T-helper 1 cell (primary cell): Measurements from ENCODE around the gene CERS4.
A peak's percentile ranks its signal among the peaks of the same experiment; 100 is the strongest.
"Not testable (repeated sequence)": the region's sequence is repeated elsewhere in the genome, so short reads cannot be mapped to it uniquely, and the experiment has no call there.

Experiments
- DNase-seq, 5 donors: peaks; one replicate each; pipeline ENCODE4 v3.0.0-alpha.2; 2012 to 2020

Gene CERS4

DNA sequence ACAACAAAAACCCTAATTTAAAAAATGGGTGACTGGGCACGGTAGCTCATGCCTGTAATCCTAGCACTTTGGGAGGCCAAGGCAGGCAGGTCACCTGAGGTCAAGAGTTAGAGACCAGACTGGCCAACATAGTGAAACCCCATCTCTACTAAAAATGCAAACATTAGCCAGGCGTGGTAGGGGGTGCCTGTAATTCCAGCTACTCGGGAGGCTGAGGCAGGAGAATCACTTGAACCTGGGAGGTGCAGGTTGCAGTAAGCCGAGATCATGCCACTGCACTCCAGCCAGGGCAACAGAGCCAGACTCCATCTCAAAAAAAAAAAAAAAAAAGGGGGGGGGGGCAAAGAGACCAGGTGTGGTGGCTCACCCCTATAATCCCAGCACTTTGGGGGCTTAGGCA lies 55.1 kb downstream of the CERS4 start:
- not testable (repeated sequence) for DNase-seq

DNA sequence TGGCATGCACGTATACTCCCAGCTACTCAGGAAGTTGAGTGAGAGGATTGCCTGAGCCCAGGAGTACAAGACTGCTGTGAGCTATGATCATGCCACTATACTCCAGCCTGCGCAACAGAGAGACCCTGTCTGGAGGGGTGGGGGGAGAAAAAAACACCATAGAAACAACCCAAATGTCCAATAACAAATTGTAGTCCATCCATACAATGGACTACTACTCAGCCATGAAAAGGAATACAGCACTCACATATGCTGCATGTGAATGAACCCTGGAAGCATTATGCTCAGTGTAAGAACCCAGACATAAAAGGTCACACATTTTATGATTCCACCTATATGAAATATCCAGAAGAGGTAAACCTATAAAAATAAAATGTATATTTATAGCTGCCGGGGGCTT lies 56.7 kb downstream of the CERS4 start:
- DNase-seq = no peak

DNA sequence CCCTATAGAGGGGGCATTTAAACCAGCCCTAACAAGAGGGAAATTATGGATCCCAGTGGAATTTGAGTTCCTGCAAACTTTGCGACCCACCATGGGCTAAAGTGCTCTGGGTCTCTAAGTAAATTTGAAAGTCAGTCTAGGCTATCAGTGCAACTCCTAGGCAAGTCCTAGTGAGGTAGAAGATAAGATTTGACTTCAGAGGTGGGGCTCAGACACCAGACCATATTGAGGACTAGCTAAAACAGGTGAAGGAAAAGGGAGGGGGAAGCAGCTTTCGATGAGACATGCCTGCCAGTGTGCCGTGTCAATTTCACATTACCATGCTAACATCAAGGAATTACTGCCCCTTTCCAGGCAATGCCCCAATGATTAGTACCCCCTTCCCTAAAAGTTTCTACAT lies 60.6 kb downstream of the CERS4 start:
- no peak for DNase-seq

DNA sequence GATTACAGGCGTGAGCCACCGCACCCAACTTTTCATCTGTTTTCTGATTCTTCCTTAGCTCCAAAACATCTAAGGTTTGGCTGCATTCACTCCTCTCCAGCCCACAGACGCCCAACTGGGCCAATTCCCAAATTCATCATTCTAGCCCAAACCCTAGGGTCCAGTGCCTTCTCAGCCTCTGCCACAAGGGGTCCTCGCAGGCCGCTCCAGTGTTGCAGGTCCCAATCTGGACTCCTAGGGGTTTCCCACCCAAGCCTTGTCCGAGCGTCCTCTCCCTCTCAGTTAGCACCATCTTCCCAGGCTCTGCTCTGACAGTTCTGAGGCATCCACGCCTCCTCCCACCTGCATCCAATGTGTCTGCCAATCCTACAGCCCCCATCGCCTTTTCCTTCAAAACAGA lies 67.3 kb downstream of the CERS4 start:
- DNase-seq = not testable (repeated sequence)

DNA sequence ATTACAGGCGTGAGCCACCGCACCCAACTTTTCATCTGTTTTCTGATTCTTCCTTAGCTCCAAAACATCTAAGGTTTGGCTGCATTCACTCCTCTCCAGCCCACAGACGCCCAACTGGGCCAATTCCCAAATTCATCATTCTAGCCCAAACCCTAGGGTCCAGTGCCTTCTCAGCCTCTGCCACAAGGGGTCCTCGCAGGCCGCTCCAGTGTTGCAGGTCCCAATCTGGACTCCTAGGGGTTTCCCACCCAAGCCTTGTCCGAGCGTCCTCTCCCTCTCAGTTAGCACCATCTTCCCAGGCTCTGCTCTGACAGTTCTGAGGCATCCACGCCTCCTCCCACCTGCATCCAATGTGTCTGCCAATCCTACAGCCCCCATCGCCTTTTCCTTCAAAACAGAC lies 82.2 kb downstream of the CERS4 start:
- DNase-seq = not testable (repeated sequence)

DNA sequence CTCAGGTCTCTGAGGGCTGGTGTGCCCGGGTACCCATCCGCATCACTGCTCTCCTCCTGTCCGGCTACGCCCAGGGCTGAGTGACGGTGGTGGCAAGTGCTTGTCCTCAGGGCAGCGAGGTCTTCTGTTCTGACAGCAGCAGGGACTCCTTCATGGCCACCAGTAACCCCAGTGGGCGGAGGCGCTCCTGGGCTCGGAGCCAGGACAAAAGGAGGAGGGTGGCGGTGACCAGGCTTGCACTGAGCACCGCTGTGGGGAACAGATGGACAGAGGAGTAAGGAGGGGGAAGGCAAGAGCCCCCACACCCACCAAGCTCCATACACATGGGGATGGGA lies 93.2 kb downstream of the CERS4 start:
- peak in 1 of 5 donors; percentile 7 for DNase-seq

DNA sequence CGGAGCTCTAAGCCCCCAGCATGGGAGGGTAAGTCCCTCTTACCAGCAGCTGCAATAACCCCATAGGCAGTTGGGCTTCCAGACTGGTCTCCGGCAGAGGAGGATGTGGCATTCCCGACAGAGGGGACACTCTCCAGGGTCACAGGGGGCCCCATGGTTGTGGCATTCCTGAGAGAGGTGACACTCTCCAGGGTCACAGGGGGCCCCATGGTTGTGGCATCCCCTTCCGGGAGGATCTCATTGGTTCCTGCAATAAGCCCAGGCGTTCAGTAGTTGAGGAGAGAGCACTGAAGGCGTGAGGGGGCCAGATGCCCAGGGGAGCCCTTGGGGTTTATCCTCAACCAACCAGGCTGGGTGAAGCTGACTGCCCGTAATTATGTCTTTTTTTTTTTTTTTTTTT lies 93.6 kb downstream of the CERS4 start:
- DNase-seq = peak in 1 of 5 donors; percentile 5

DNA sequence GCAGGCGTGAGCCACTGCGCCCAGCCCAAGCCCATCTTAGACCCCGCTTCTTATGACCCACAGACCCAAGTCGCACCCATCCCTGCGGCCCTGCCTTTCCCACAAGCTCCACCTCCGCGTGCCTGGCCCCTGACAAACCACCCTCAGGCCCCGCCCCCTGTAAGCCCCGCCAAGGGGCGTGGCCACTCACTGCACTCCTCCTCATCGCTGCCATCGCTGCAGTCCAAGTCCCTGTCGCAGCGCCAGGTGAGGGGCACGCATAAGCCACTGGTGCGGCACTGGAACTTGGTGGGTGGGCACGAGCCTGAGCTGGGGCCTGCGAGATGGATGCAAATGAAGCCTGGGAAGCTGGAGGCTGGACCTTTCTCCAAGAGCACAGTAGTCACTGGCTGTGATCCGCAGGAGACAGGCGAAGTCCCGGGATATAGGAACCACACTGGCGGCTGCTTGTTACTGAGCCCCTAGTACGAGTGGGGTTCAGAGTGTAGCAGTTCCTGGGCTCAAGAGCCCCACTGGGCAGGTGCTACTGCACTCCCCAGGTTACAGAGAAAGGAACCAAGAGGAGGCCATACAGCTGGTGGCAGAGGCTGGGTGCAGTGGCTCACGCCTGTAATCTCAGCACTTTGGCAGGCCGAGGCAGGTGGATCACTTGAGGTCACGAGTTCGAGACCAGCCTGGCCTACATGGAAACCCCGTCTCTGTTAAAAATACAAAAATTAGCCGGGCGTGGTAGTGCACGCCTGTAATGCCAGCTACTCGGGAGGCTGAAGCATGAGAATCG lies 95.9 kb downstream of the CERS4 start:
- DNase-seq = peak in 1 of 5 donors; percentile 8

DNA sequence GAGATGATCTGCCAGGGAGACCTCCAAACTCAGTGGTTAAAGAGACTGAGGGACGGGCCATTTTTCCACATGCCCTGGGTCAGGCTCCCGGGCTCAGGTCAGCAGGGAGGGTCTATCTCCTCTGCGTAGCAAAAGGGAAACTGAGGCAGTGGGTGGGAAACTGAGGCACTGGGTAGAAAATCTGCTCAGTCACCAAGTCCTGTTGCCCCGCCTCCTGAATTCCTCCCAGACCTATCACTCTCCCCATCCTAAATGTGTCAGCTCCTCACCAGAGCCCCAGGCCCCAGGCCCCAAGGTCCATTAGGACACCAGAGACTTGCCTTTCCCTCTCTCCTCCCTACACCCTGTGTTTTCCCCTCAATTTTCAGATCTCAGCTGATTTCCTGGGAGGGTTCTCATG lies 96.6 kb downstream of the CERS4 start:
- peak in 1 of 5 donors; percentile 2 for DNase-seq

DNA sequence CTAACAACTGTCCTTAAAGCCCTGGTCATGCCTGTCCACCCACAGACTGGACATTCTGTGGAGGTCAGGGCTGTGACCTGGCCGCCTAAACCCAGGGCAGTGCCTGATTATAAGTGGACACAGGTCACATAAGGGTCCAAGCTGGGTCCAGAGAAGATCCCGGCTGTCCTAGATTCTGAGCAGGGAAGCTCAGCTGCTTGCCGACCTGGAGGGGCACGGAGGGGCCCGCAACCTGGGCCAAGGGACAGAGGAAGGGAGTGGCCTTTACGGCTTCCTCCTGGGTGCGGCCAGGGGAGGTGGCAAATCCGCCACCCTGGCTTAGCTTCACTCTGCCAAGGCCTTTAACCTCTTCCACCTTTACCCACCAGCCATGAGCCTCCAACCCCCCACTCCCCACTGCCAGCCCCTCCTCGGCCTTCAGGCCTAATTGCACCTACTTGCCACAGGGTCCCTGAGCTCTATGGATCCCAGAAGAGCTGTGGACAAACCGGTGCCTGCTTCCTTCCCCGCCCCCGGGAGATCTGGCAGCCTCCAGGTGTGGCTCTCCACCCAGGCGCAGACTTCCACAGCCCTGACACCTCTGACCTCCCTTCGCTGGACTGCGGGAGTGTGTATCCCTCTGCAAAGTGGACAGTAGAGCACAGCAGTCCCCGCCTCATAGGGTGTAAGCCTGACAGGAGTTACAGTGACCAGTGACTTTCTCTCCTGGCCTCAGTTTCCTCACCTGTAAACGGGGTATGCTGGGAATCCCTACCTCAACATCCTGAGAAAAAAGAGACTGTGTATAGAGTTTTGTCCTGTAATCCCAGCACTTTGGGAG lies 97.3 kb downstream of the CERS4 start:
- no peak for DNase-seq

DNA sequence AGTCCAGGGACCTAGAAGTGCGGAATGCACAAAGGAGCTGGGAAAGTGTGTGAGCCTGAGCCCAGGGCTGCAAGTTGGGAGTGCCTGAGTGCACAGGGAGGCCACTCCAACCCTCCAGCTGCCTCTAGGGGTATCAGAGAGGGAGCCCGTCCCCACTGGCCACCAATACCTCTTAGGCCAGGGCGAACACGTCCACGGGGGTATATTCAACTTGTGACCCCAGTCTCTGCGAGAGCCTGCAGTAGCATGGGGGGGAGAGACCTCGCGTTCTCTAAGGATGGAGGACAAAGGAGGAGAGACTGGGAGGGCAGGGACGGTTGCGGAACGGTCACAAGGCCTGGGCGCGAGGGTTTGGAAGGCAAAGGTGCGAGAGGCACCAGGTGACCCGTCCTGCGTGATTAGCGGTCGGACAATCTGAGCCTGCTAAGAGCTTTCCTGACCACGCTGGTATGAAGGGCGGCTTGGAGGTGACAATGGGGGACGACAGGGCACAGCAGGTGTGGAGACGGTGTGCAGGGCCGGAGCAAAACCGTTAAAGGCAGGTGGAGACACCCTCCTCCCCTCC lies 98.3 kb downstream of the CERS4 start:
- no peak for DNase-seq

DNA sequence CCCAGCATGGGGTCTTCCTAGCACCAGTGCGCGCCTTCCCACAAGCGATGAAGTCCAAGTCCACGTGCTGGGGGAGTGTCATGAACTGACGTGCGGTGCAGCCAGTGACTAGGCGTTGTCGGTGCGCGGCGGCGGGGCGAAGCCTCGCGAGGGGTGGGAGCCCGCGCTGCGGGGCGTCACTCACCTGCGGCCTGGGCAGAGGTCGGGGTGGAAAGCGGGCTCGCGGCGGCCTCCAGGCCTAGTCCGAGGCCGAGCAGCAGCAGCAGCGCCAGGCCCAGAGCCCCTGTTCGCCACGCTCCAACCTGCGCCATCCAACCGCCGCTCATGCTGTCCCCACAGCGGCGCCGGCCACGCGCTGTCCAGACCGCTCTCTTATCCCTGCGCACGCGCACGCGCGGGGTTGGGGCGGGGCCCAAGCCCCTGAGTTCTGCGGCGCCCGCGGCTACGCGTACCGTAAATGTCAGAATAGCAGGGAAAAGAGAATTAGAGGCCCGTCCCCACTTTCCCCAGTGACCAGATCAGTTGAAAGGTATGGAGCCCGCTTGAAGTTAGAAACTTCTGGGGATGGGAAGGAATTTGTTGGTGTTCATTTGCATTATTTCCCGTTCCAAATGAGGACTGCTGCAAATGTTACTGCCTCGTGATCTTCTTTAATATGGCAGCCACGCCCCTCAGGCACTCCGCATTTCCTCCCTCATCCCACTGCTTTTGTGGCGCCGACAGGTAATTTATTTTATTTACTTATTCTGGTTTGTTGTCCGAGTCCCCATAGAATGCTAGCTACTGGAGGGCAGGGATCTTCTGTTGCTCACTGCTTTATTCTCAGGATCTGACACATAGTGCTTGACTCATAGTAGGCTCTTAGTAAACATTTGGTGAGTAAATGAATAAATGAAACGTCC lies 99.0 kb downstream of the CERS4 start, which contains the start of gene CD320:
Gene CD320, minus strand, starts transcription at position 394 of the 902 bp plus-strand sequence. Its CDS starts 68 bp downstream, at position 326.
- peak; percentile 56 to 87 (median 78) for DNase-seq

DNA sequence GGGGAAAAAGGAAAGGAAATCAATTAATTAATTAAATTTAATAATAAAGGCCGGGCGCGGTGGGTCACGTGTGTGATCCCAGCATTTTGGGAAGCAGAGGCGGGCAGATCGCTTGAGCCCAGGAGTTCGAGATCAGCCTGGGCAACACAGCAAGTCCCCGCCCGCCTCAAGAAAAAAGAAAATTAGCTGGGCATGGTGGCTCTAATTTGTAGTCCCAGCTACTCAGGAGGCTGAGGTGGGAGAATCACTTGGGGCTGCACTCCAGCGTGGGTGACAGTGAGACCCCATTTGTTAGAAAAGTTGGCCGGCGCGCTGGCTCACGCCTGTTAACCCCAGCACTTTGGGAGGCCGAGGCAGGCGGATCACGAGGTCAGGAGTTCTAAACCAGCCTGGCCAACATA lies 99.7 kb downstream of the CERS4 start:
- no peak for DNase-seq

DNA sequence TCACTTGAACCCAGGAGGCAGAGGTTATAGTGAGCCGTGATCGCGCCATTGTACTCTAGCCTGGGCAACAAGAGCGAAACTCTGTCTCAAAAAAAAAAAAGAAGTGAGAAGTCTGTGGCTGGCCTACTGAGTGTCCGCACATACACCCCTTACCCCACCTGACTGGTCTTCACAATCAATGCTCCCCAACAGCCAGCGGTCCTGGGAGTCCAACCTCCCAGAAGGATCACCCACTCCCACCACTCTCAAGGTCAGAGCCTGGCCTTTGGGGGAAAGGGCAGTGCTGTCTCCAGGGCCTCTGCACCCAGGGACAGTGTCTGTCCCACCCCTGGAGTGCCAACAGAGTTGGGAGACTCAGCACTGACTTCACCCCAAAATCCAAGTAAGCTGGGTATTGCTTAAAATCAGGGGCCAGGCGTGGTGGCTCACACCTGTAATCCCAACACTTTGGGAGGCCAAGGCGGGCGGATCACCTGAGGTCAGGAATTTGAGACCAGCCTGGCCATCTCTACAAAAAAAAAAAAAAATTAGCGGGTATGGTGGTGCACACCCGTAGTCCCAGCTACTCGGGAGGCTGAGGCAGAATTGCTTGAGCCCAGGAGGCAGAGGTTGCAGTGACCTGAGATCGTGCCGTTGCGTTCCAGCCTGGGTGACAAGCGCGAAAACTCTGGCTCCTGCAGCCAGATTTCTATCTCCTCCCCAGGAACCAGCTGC lies 101.3 kb downstream of the CERS4 start:
- no peak for DNase-seq

DNA sequence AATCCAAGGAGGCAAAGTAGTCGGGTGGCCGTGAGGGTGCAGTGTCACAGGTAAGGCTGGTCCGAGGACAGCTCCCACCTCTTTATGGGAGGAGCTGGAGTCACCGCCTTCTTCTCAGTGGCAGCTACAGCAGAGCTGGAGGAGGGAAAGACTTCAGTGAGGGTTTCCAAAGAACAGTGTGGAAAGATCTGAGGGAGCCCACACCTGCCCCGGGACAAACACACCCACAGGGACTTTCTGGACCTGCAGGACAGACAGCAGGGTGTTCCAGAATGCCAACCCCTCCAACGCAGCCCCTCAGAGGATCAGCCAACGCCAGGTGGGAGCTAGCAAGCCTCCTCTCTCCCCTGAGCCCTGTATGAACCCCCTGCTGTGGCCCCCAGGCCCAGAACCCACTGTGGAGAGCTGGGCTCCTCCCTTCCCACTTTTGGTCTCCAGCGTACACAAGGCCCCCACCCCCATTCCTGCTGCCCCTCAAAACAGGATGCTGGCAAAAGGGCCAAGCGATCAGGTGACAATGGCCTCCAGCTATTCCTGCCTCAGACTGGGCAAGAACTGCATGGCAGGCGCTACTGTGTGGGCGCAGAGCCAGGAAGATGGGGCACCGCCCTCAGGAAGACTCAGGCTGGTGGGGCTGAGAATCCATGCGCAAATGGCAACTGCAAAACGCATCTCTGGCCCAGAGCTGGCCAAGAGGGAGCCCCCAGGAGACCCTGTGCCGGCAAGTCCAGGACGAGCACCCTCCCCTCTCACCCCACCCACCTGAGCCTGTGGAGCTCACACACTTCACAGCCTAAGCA lies 102.5 kb downstream of the CERS4 start:
- no peak for DNase-seq
